Stimulated activated CD8-positive, alpha-beta memory T cell treated with anti-CD3 and anti-CD28 coated beads, Interleukin-12 subunit alpha, Interleukin-12 subunit beta, amount 100 ng/mL, for 24 hours (primary cell): ENCODE data around the gene RNF112.

Experiments used
- DNase-seq: peaks from one replicate; pipeline ENCODE4 v3.0.0-alpha.2; 2020; ENCODE audit errors: extremely low read depth

Gene RNF112

DNA sequence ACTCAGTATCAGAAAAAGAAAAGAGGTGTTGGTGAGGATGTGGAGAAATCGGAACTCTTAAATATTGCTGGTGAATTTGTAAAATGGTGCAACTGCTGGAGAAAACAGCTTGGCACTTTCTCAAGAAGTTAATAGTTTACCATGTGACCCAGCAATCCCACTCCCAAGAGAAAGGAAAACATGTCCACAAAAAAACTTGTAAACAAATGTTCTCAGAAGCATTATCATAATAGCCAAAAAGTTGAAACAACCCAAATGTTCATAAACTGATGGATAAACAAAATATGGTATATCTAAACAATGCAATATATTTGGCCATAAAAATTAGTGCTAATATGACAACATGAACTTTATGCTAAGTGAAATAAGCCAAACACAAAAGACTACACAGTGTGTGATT is 35.3 kb upstream of the RNF112 start:
- DNase-seq: no peak

DNA sequence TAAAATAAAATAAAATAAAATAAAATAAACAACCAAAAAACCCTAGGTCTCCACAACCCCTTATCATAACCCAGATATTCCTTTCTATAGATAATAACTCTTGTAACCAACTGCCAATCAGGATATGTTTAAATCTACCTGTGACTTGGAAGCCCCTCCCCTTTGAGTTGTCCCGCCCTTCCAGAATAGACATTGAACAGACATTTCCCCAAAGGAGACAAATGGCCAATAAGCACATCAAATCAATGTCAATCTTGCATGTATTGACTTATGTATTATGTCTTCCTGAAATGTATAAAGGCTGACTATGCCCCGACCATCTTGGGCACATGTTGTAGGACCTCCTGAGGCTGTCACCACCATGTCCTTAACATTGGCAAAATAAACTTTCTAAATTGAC is 34.2 kb upstream of the RNF112 start:
- no peak for DNase-seq

DNA sequence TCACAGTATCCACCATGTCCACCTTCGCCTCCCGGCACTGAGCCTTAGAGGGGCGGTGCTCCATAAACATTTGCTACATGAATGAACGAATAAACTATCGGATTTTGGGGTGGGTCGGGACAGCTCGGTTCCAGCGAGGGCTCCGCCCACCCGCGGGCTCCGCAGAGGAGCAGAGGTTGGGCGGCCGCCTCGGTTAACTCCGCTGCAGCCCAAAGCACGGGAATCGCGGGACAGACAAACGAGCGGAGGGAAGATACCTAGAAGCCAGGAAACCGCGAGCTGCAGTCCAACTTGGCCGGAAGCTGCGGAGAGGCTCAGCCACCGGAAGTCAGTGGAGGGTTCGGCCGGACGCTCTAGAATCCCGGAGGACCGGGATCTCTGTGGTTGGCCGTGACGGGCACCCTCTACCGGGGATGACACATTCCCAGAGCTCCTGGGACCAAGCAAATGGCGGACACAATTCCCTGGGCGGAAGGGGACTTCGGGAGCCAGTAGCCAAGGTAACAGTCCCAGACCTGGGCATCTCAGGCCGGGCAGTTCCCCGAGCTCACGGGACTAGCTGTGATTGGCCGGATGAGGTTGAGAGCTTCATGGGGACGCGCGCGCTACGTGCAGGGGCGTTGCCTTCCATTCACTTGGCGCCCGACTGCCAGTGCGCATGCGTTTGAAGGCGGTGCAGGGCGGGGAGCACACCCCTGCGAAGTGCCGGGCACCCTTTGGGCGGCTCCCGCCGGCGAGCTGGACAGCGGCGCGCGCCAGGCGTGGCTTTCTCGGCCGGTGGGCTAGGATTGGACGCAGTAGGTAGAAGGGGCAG is 33.2 kb upstream of the RNF112 start:
- peak; percentile 87 for DNase-seq

DNA sequence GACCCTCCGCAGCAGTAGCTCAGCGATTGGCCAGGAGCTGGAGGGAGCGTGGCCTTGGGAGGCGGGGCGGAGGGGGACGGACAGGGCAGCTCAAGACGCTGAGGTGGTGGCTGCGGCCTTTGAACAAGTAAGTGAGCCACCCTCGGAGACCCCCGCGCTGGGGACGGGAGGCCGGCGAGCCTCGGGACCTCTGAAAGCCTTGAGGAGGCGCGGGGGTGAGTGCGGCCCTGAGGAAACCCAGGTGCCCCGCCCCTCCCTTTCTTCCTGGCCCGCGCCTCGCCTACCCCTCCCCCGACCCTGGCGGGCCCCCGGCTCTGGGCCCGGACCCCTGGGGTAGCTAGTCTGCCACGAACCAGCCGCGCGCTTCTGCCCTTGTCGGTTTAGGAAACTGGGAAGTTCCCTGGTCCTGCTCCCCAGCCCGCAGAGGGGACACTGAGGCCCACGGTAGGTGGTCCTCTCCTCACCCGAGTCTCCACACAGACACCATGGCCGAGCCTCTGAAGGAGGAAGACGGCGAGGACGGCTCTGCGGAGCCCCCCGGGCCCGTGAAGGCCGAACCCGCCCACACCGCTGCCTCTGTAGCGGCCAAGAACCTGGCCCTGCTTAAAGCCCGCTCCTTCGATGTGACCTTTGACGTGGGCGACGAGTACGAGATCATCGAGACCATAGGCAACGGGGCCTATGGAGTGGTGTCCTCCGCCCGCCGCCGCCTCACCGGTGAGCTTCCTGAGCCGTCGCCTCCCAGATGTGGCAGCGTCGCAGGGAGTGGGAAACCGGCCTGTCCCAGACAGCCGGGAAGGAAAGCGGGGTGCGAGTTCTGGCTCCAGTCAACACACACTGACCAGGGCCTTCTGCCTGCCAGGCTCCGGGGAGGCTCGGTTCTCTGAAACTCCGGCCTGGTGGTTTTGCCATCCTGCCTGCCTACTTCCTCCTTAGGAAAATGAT is 32.3 kb upstream of the RNF112 start, which contains the start of gene MAPK7:
Gene MAPK7, plus strand, starts transcription at position 83 of the 945 bp plus-strand sequence. Its CDS starts 403 bp downstream, at position 486.
- DNase-seq: no peak

DNA sequence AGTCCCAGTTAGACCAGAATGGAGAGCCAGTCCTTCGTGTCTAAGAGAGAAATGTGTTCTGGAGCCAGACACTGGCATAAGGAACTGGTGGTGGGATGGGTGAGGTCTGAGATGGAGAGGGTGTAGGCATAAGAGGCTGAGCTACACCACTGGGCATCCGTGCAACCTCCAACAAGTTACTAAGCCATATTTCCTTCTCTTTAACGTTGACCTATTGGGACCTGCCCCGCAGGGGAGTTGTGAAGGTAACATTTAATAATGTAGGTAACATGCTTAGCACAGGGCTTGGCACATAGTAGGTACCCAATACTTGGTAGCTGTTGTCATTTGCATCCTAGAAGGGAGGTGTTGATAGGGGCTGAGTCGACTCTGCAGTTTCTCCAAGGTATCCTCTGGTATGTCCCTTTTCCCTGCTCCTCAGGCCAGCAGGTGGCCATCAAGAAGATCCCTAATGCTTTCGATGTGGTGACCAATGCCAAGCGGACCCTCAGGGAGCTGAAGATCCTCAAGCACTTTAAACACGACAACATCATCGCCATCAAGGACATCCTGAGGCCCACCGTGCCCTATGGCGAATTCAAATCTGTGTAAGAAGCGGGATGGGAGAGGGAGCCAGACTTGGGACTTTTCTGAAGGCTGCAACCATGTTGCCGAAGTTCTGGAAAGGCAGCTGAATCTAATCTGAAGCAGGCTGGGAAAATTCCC is 31.5 kb upstream of the RNF112 start:
- no peak for DNase-seq

DNA sequence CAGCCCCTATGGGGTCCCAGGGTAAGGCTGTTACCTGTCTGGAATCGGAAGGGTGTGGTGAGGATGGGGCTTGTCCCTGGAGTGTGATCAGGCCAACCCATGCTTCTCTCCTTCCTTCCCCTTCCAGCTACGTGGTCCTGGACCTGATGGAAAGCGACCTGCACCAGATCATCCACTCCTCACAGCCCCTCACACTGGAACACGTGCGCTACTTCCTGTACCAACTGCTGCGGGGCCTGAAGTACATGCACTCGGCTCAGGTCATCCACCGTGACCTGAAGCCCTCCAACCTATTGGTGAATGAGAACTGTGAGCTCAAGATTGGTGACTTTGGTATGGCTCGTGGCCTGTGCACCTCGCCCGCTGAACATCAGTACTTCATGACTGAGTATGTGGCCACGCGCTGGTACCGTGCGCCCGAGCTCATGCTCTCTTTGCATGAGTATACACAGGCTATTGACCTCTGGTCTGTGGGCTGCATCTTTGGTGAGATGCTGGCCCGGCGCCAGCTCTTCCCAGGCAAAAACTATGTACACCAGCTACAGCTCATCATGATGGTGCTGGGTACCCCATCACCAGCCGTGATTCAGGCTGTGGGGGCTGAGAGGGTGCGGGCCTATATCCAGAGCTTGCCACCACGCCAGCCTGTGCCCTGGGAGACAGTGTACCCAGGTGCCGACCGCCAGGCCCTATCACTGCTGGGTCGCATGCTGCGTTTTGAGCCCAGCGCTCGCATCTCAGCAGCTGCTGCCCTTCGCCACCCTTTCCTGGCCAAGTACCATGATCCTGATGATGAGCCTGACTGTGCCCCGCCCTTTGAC is 30.3 kb upstream of the RNF112 start:
- DNase-seq: no peak

DNA sequence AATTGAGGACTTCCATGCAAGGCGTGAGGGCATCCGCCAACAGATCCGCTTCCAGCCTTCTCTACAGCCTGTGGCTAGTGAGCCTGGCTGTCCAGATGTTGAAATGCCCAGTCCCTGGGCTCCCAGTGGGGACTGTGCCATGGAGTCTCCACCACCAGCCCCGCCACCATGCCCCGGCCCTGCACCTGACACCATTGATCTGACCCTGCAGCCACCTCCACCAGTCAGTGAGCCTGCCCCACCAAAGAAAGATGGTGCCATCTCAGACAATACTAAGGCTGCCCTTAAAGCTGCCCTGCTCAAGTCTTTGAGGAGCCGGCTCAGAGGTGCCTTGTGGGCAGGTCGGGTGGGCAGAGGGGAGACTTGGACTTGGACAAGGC is 29.7 kb upstream of the RNF112 start:
- DNase-seq: no peak

DNA sequence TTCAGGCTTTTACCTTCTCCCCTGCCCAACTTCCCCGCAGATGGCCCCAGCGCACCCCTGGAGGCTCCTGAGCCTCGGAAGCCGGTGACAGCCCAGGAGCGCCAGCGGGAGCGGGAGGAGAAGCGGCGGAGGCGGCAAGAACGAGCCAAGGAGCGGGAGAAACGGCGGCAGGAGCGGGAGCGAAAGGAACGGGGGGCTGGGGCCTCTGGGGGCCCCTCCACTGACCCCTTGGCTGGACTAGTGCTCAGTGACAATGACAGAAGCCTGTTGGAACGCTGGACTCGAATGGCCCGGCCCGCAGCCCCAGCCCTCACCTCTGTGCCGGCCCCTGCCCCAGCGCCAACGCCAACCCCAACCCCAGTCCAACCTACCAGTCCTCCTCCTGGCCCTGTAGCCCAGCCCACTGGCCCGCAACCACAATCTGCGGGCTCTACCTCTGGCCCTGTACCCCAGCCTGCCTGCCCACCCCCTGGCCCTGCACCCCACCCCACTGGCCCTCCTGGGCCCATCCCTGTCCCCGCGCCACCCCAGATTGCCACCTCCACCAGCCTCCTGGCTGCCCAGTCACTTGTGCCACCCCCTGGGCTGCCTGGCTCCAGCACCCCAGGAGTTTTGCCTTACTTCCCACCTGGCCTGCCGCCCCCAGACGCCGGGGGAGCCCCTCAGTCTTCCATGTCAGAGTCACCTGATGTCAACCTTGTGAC is 29.1 kb upstream of the RNF112 start:
- DNase-seq: no peak

DNA sequence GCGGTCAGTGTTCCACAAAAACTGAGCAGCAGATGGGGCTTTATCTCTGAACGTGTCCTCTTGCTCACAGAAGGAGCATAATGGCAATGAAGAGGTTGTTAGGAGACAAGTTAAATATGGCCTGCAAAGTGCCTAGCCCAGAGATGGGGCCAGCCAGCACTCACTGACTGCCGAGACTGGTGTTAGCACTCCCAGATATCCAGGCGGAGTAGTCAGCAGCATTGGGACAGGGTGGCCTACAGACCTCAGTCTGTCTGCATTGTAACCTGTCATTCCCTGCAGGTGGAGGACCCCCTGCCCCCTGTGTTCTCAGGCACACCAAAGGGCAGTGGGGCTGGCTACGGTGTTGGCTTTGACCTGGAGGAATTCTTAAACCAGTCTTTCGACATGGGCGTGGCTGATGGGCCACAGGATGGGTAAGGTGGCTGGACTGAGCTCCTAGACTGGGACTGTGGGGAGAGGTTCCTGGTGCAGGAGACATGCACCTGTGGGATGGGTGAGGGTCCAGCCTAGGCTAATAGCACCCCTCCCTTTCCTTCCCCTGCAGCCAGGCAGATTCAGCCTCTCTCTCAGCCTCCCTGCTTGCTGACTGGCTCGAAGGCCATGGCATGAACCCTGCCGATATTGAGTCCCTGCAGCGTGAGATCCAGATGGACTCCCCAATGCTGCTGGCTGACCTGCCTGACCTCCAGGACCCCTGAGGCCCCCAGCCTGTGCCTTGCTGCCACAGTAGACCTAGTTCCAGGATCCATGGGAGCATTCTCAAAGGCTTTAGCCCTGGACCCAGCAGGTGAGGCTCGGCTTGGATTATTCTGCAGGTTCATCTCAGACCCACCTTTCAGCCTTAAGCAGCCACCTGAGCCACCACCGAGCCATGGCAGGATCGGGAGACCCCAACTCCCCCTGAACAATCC is 28.2 kb upstream of the RNF112 start:
- no peak for DNase-seq

DNA sequence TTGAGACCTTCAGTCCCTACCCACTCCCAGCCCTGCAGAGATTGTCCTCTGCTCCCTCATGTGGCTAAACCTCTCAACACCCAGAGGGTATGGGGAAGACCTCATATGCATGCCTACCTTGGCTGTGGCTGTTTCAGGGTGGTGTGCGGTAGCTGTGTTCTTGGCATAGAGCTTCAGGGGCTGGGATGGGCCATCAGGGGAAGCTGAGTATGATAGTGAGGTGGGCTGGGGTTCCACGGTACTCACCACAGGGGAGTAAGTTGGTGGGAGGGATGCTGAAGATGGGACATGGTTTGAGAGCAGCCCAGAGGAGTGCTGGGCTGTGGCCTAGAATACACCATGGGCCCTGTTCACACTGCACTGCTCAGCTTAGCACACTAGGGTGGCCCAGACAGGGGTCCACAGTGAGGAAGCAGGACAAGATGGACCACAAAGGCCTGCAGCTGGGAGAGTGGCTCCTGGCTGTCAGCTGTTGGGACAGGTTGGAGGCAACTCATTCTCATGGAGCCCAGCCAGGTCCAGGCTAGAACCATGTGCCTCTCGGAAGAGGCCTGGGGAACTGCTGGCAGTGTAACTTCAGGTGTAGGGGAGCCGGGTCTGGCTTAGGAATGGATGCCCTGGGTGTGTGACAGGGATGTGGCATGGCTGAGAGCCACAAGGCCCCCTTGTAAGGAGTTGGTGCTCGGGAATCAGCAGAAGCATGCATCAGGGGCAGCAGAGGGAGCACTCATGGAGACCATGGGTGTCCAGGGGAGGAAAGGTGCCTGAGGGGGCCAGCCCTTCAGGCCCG is 27.2 kb upstream of the RNF112 start:
- DNase-seq: no peak

DNA sequence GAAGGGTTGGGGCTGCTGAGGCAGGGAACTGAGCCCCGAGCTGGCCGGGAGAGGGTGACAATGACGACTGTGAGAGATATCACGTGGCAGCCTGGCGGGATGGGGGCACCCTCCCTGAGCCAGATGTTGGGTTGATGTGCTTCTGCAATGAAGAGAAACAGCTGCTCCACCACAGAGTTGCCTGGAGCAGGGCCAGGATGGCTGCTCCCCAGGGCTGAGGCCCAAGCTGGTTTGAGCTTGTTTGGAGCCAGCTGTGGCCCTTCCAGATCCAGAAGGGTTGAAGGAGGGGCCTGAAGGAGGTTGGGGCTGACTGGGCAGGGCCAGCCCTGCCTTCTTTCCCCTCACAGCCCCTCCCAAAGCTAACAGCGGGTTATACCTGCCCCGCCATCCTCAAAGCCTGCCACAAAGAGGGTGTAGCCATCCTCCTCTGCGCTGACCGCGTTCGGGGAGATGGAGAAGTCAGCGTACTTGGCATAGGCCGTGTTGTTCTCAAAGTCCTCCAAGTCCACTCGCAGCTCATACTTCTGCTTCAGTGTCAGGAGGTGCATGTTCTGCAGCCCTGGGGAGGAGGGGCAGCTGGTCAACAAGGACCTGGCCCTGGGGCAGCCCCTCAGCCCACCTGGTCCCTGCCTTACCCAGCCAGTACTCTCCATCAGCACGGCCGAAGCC is 26.2 kb upstream of the RNF112 start:
- DNase-seq: no peak

DNA sequence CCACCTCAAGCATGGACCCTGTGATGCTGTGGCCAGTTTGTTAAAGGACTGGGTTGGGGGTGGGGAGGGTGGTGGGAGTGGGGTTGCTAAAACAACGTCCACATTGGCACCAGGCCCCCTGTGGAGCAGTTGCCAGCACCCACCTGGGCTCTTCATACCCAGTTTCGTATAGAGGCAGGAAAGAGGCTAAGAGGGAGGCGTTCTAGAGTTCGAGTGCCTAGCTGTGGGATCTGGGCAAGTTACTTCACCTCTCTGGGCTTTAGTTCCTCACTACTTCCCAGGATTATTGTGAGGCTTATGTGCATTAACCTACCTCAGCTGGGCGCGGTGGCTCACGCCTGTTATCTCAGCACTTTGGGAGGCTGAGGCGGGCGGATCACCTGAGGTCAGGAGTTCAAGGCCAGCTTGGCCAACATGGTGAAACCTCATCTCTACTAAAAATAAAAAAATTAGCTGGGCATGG is 25.5 kb upstream of the RNF112 start:
- DNase-seq: no peak

DNA sequence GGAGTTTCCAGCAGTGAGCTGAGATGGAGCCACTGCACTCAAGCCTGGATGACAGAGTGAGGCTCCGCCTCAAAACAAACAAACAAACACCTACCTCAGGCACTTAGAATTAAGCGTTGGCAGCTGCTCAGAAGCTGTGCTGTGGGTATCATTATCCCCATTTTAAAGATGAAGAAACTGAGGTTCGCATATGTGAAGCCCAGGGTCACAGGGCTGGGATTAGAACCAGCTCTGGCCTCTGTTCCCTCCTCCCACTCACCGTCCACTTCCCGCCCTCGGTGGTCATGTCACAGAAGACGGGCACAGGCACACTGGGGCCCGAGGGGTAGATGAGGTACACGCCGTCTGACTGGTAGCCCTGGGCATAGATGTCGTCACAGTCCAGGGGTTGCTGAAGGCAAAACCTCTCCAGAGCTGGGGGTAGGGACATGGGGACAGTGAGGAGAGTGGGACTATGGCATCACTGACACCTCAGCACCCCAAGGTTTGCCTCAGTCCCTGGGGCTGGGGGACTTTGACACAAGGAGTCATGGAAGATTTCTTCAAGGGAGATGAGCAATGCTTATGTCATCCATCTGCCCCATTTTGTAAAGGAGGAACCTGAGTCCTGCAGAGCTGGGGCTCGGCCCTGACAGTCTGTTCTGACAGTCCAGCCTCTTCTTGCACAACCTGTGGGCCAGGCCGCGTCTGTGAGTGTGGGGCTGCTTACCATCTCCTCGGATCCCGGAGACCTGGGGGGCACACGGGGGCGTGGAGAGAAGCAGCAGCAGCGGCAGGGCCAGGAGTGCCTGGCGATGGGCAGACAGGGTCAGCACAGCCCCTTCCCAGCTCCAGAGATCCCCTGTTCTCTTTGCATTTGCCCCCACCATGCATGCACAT is 24.7 kb upstream of the RNF112 start:
- DNase-seq: no peak

DNA sequence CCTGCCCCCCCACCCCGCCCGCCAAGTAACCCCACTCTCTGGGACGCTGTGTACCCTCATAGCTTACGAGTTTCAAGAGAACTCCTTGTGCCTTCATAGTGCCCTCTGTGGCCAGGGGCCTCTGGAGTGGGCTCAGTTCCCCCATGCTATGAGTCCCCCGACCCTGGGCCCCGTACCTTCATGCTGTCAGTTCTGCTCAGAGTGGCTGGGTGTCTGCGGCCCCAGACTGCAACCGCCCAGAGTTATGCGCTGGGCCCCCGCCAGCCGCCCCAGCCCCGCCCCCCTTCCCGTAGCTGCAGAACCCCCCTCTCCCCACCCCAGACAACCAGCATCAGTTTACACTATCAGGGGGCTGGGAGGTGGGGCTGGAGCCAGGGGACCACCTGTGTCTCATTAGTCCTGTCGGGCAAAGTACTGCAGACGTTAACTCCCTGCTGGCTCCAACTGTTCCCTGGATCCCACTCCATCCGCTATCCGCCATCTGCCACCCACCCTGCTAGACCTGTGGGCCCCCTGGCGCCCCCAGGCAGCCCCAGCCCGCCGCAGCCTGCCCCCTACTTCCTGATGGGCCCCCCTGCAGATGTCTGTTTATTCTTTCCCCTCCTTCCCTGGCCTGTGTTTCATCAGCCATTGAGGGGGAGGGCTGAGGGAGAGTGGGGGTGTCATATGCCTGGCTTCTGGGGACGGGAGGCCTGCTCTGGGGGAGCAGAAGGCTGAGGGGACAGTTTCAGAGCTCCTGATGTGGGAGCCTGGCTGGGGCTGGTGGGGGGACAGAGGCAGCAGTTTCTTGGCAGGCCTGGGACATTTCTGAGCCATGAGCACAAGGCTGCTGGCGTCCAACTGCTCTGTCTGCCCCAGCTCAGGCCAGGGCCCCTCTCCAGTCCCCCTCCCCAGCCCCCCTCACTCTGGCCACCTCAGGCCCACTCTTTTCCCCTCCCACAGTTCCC is 23.8 kb upstream of the RNF112 start, which contains the start of gene MFAP4:
Gene MFAP4, minus strand, starts transcription at position 217 of the 947 bp plus-strand sequence. Its CDS starts 35 bp downstream, at position 182.
- no peak for DNase-seq

DNA sequence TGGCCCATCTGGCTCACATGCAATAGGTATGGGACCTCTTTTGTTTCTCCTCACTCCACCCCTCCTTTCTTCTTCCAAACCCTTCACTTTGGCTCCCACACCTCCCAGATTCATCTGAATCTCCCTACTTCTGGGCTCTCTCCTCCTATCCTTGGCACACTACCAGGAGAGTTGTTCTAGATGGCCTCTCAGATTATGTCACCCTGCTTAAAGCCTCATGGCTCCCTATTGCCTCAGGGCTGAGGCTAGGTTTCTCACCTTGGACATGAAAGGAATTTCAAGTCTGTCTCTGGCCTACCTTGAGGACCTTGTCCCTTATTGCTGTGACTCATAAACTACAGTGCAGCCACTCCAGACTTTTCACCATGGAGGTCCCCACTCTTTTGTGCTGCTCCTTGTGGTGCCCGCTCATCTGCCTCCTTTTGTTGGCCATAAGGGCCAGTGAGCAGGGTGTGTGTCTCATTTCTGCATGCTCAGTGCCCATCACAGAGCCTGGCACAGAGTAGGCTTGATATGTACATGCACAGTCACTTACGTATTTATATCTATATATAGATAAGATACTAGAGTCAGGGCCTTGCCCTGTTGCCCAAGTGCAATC is 23.0 kb upstream of the RNF112 start:
- DNase-seq: no peak
